GM13977 (cell line): ENCODE results near the gene MTMR10.

ENCODE experiments used
- DNase-seq: peaks from one replicate; pipeline ENCODE4 v3.0.0; 2012; ENCODE audit warnings: low spot score
- in situ Hi-C: fragments of 300-500 bp; cut with MboI; formaldehyde crosslinking; loops from one replicate; pipeline ENCODE4 v1.12.0; 2022; ENCODE audit warnings: low sequenced_read_pairs, low pct_unique_long_range_greater_than_20kb, mixed read lengths, inconsistent platforms; ENCODE audit not compliant: unreplicated experiment
- TF ChIP-seq, protein P1 (sequence below): IDR thresholded peaks from 2 replicates; pipeline ENCODE4 v1.5.1; 2012; ENCODE audit warnings: mild to moderate bottlenecking, control low read depth; ENCODE audit not compliant: insufficient read depth; ENCODE audit errors: extremely low read depth, missing control alignments

The MTMR10 gene

DNA sequence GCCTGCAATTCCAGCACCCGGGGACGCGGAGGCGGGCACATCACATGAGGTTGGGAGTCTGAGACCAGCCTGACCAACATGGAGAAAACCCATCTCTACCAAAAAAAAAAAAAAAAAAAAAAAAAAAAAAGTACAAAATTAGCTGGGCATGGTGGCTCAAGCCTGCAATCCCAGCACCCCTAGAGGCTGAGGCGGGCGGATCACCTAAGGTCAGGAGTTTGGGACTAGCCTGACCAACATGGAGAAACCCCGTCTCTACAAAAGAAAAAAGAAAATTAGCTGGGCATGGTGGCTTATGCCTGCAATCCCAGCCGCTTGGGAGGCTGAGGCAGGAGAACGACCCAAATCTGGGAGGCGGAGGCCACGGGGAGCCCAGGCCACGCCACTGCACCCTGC lies 95.2 kb downstream of the MTMR10 start:
- TF ChIP-seq, protein P1, sequence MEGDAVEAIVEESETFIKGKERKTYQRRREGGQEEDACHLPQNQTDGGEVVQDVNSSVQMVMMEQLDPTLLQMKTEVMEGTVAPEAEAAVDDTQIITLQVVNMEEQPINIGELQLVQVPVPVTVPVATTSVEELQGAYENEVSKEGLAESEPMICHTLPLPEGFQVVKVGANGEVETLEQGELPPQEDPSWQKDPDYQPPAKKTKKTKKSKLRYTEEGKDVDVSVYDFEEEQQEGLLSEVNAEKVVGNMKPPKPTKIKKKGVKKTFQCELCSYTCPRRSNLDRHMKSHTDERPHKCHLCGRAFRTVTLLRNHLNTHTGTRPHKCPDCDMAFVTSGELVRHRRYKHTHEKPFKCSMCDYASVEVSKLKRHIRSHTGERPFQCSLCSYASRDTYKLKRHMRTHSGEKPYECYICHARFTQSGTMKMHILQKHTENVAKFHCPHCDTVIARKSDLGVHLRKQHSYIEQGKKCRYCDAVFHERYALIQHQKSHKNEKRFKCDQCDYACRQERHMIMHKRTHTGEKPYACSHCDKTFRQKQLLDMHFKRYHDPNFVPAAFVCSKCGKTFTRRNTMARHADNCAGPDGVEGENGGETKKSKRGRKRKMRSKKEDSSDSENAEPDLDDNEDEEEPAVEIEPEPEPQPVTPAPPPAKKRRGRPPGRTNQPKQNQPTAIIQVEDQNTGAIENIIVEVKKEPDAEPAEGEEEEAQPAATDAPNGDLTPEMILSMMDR, result no peak
- in situ Hi-C loops, result loop anchor here (10.0 to 25.0 kb wide), 3 partner anchors 229 to 599 kb away; no protein-coding TSS in a partner anchor
- no peak for DNase-seq

DNA sequence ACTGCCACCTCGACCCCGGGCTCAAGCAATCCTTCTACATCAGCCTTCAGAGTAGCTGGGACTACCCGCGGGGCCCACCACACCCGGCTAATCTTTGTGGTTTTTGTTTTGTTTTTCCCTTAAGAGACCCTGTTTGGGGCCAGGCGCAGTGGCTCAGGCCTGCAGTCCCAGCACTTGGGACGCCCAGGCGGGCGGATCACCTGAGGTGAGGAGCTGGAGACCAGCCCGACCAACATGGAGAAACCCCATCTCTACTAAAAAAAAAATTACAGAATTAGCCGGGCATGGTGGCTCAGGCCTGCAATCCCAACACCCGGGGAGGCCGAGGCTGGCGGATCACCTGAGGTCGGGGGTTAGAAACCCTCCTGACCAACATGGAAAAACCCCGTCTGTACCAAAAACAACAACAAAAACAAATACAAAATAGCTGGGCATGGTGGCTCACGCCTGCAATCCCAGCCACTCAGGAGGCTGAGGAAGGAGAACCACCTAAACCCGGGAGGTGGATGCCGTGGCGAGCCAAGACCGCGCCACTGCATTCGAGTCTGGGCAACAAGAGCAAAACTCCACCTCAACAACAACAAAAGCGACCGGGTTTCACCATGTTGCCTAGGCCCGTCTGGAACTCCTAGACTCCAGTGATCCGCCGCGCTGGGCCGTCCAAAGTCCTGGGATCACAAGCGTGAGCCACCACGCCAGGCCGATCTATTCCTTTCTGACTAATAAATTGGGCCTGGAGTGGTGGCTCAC lies 95.8 kb downstream of the MTMR10 start:
- in situ Hi-C loops, result loop anchor here (10.0 to 25.0 kb wide), 3 partner anchors 229 to 599 kb away; no protein-coding TSS in a partner anchor
- TF ChIP-seq, protein P1, result no peak
- no peak for DNase-seq

DNA sequence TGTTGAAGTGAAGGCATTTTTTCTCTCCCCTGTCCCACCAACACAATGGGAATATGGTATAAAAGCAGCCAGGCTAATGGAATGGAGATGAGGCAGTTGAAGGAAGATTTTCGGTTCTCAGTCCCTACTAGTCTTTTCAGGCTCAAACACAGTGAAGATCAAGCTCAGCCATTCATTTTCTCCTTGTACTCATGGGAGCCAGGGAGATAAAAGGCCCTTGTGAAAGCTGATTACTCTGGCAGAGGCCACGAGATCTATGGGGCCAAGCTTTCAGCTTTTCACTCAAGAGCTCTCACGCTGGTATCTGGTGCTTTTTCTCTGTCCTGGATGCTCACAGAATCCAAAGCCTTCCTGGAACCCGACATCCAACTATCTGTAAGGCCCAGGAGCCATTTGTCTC lies 102.2 kb downstream of the MTMR10 start:
- TF ChIP-seq, protein P1, result no peak
- no peak for DNase-seq
- in situ Hi-C loops, result loop anchor here (25.0 kb wide), 1 partner anchor 227 kb away; no protein-coding TSS in a partner anchor
